Brain microvascular endothelial cell (primary cell): Measurements from ENCODE around the gene CLIP3.
A peak's percentile ranks its signal among the peaks of the same experiment; 100 is the strongest.

ENCODE experiments used
- DNase-seq: peaks from one replicate; pipeline ENCODE4 v3.0.0-alpha.2; 2020
- H3K27ac ChIP-seq: fragments of 250-450 bp; sonication (Bioruptor Pico); 2 replicates; pipeline ENCODE4 v1.5.1; 2020; ENCODE audit warnings: mild to moderate bottlenecking, moderate library complexity
- H3K27me3 ChIP-seq: fragments of 250-450 bp; sonication (Bioruptor Pico); replicated peaks from 2 replicates; pipeline ENCODE4 v1.5.1; 2020; ENCODE audit warnings: mild to moderate bottlenecking
- H3K36me3 ChIP-seq: fragments of 250-450 bp; sonication (Bioruptor Pico); replicated peaks from 2 replicates; pipeline ENCODE4 v1.5.1; 2020; ENCODE audit warnings: mild to moderate bottlenecking
- H3K4me3 ChIP-seq: 2 replicates; pipeline ENCODE4 v1.5.1; 2011; ENCODE audit warnings: low read depth, mild to moderate bottlenecking, control low read depth, low read length, moderate library complexity
- CTCF ChIP-seq: IDR thresholded peaks from 2 replicates; pipeline ENCODE4 v1.5.1; 2011; ENCODE audit warnings: low read depth, mild to moderate bottlenecking, moderate library complexity, low read length, control low read depth, inconsistent platforms; ENCODE audit errors: missing control alignments
- in situ Hi-C: cut with HindIII; loops from 2 replicates; pipeline ENCODE4 v1.10.0; 2017; ENCODE audit warnings: low sequenced_read_pairs, low pct_ligation_motif_present

Gene CLIP3

GRCh38 chr19:35978832-35979365 lies 53.8 kb downstream of the CLIP3 start:
- no peak overlapping the region for H3K4me3 ChIP-seq
- H3K27me3 ChIP-seq = no peaks in the 10 kb centered on the region
- no peak for TF ChIP-seq CTCF
- DNase-seq = no peak
- H3K27ac ChIP-seq = no peak overlapping the region
- H3K36me3 ChIP-seq = no peaks in the 10 kb centered on the region
- in situ Hi-C loops = no loop called here

GRCh38 chr19:35978271-35978670 lies 54.4 kb downstream of the CLIP3 start:
- H3K36me3 ChIP-seq = no peaks in the 10 kb centered on the region
- no peak for TF ChIP-seq CTCF
- no peak for DNase-seq
- H3K27ac ChIP-seq = no peak overlapping the region
- H3K4me3 ChIP-seq = no peak overlapping the region
- in situ Hi-C loops = no loop called here
- no peaks in the 10 kb centered on the region for H3K27me3 ChIP-seq

- no peak overlapping the region for H3K27ac ChIP-seq
- DNase-seq = no peak
- in situ Hi-C loops = no loop called here
- no peak overlapping the region for H3K4me3 ChIP-seq
- peak; percentile 32 for TF ChIP-seq CTCF
- no peaks in the 10 kb centered on the region for H3K36me3 ChIP-seq
- no peaks in the 10 kb centered on the region for H3K27me3 ChIP-seq
These were observed 55.0 kb downstream of the CLIP3 start for GRCh38 chr19:35977446-35978222.

- no peak for DNase-seq
- Histone ChIP-seq H3K36me3 (no peaks in the 10 kb centered on the region), H3K27me3 (no peaks in the 10 kb centered on the region), H3K4me3 (no peak overlapping the region), H3K27ac (no peak overlapping the region)
- in situ Hi-C loops = no loop called here
- TF ChIP-seq CTCF = no peak
These were observed 57.0 kb downstream of the CLIP3 start for GRCh38 chr19:35975608-35976214.

GRCh38 chr19:35973487-35973886 lies 59.2 kb downstream of the CLIP3 start:
- Histone ChIP-seq H3K27ac (no peak overlapping the region), H3K4me3 (no peak overlapping the region), H3K27me3 (no peaks in the 10 kb centered on the region), H3K36me3 (no peaks in the 10 kb centered on the region)
- no peak for TF ChIP-seq CTCF
- no peak for DNase-seq
- in situ Hi-C loops = no loop called here
